ENCODE data around the gene ARSJ.

DNA sequence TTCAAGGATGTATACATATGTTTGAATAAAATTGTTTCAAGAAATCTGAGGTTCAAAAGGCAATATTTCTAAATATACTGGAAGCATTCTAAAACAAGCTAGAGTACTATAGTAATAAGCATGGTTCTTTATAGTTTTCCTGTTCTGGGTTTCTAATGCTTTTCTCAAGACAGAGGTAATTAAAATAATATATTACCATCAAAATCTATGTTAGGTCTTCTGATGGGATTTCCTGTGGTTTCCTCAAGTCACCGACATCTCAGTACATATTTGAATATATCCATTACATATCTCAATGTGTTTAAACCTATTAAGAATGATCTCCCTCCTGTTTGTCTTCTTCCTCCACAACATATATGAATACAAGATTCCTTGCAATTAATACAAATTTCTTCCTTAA lies 25.6 kb downstream of the ARSJ start:
- TF ChIP-seq, protein P1, sequence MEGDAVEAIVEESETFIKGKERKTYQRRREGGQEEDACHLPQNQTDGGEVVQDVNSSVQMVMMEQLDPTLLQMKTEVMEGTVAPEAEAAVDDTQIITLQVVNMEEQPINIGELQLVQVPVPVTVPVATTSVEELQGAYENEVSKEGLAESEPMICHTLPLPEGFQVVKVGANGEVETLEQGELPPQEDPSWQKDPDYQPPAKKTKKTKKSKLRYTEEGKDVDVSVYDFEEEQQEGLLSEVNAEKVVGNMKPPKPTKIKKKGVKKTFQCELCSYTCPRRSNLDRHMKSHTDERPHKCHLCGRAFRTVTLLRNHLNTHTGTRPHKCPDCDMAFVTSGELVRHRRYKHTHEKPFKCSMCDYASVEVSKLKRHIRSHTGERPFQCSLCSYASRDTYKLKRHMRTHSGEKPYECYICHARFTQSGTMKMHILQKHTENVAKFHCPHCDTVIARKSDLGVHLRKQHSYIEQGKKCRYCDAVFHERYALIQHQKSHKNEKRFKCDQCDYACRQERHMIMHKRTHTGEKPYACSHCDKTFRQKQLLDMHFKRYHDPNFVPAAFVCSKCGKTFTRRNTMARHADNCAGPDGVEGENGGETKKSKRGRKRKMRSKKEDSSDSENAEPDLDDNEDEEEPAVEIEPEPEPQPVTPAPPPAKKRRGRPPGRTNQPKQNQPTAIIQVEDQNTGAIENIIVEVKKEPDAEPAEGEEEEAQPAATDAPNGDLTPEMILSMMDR (conservative IDR thresholded peaks at IDR 0.05; ENCODE audit: low read depth, low read length) = no peak
- no peak for TF ChIP-seq EZH2 (IDR thresholded peaks at IDR 0.05; ENCODE audit: borderline replicate concordance, low read depth, low read length, poor library complexity, severe bottlenecking)
